GM13976 (cell line): ENCODE measurements around the gene RHO.
"Not testable (repeated sequence)": the region's sequence is repeated elsewhere in the genome, so short reads cannot be mapped to it uniquely, and the experiment has no call there.

Source experiments
- DNase-seq: peaks from one replicate; pipeline ENCODE4 v3.0.0; 2012; ENCODE audit warnings: low spot score
- CTCF ChIP-seq: IDR thresholded peaks from 2 replicates; pipeline ENCODE4 v1.5.1; 2012; ENCODE audit warnings: borderline replicate concordance, mild to moderate bottlenecking; ENCODE audit not compliant: insufficient read depth; ENCODE audit errors: extremely low read depth, missing control alignments, control extremely low read depth
- in situ Hi-C: fragments of 300-500 bp; cut with MboI; formaldehyde crosslinking; loops from one replicate; pipeline ENCODE4 v1.12.0; 2022; ENCODE audit warnings: low sequenced_read_pairs, mixed read lengths, inconsistent platforms; ENCODE audit not compliant: unreplicated experiment

Gene RHO

GRCh38 chr3:129512595-129512994 lies 15.8 kb upstream of the RHO start:
- in situ Hi-C loops = no loop called here
- no peak for DNase-seq
- no peak for TF ChIP-seq CTCF

GRCh38 chr3:129513705-129514104 lies 14.7 kb upstream of the RHO start:
- in situ Hi-C loops = no loop called here
- no peak for DNase-seq
- TF ChIP-seq CTCF = no peak

GRCh38 chr3:129514110-129514509 lies 14.3 kb upstream of the RHO start:
- no peak for DNase-seq
- in situ Hi-C loops = no loop called here
- TF ChIP-seq CTCF = no peak

GRCh38 chr3:129514563-129514962 lies 13.9 kb upstream of the RHO start:
- no peak for TF ChIP-seq CTCF
- no peak for DNase-seq
- in situ Hi-C loops = no loop called here

GRCh38 chr3:129515108-129515820 lies 13.2 kb upstream of the RHO start:
- in situ Hi-C loops, DNase-seq: not testable (repeated sequence)

GRCh38 chr3:129515821-129516432 lies 12.5 kb upstream of the RHO start:
- DNase-seq, in situ Hi-C loops: not testable (repeated sequence)

GRCh38 chr3:129517516-129517915 lies 10.9 kb upstream of the RHO start:
- TF ChIP-seq CTCF = no peak
- no peak for DNase-seq
- in situ Hi-C loops = no loop called here
